ENCODE results near the gene FRAS1.

Gene FRAS1

GRCh38 chr4:78370631-78371372, 313.7 kb downstream of the FRAS1 start:
- DNase-seq (ENCODE audit: low spot score): no peak

DNA sequence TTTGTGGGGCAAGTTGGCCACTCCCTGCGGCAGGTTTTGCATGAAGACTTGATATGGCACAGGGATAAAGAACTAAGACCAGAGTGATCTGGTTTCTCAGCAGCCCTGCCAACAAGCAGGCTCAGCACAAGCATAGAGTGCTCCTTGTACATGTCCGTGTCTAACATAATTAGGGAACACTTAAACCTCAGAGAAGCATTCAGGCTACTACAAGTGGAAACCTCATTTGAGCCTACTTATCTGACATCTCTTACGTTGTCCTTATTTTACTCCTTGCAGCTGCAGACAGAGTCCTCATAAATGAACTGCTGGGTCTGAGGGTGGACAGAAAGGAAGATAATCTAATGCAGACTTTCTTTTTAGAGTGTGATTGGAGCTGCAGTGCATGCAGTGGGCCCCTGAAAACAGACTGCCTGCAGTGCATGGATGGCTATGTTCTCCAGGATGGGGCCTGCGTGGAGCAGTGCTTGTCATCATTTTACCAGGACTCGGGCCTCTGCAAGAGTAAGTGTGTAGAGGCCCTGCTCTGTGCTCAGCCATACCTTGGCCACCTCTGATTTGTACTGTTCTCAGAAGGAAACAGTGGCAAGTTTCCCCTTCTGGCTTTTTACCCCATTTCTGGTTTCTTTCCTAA, 315.3 kb downstream of the FRAS1 start:
- DNase-seq (ENCODE audit: low spot score): no peak

DNA sequence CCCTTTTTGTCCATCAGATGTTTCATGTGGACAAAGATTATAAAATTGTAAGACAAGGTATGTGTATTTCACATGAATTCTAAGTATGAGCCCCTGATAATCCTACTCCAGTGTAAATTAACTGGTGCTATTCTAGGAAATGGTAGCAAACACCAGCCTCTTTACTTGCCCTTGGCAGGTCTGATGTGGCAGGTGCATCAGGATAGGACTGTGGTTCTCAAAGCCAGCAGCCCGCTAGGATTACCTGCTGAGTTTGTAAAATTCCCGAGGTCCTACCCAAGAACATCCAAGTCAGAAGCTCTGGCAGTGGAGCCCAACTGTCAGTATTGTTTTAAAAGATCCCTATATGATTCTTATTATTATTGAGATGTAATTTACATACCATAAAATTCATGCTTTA, 320.4 kb downstream of the FRAS1 start:
- DNase-seq (ENCODE audit: low spot score): no peak

- DNase-seq (ENCODE audit: low spot score): no peak
Observed at GRCh38 chr4:78379040-78379439, 321.9 kb downstream of the FRAS1 start.

- no peak for DNase-seq (ENCODE audit: low spot score)
Observed at GRCh38 chr4:78379991-78380729, 323.0 kb downstream of the FRAS1 start.

- no peak for DNase-seq (ENCODE audit: low spot score)
Observed at GRCh38 chr4:78386679-78387078, 329.6 kb downstream of the FRAS1 start.

- DNase-seq (ENCODE audit: low spot score): no peak
Observed at GRCh38 chr4:78395642-78396041, 338.5 kb downstream of the FRAS1 start.

GRCh38 chr4:78396613-78397291, 339.6 kb downstream of the FRAS1 start:
- DNase-seq (ENCODE audit: low spot score): no peak

DNA sequence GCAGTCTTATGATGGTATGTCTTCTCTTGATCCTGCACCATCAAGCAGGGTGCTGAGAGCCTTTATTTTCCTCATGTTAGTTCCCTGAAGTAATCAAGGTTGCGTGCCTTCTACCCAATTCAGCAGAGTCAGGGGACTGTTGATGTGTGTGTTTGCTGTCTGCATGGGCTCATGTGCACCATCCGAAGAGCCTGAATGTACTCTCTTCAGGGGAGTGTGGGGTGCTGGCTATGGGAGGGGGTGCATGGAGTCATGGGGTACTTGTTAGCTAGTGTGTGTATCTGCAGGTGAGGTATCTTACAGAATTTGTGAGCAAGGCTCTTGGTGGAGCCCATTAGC, 340.1 kb downstream of the FRAS1 start:
- no peak for DNase-seq (ENCODE audit: low spot score)

DNA sequence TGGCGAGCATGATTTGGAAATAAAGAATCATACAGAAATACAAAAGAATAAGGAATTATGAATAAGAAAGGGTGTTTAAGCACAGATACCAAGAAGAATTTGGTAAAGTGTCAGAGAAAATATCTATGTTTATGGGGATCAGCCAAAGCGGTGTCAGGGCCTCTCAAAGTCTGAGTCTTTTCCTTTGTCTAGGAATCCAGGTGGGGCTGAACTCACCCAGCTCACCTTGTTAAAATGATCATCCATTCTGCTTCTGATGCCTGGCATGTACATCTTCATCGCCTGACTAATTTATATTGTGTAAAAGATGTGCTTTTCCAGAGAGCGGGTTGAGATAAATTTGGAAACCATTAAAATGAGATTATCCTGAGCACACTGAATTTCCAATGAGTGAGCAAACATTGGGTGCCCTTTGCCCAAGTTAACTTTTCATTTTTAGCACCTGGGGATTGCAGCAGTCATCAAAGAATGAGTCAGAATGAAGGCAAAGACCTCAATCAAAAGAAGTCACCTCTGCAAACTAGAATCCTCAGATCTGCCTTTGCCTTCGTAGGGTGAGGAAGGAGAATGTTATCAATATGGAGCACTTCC, 352.6 kb downstream of the FRAS1 start:
- DNase-seq (ENCODE audit: low spot score): no peak

GRCh38 chr4:78410225-78410624, 353.1 kb downstream of the FRAS1 start:
- no peak for DNase-seq (ENCODE audit: low spot score)

DNA sequence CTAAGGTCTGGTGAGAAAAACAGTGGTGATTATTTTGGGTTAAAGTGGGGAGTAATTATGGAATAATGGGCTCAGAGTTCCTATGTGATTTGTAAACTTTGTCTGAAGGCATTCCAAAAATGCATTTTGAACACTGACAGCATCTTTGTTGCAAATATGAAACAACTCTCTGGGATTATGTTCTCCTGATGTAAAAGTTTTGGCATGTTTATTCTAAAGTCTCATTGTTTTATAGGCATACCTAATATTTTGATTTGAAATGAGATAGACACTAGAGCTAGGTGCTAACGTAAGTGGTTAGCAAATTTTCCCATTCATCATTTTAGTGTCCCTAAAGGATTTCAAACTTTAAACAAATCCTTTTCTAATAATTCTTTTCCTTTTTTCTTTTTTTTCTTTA, 353.6 kb downstream of the FRAS1 start:
- no peak for DNase-seq (ENCODE audit: low spot score)

- no peak for DNase-seq (ENCODE audit: low spot score)
Observed at GRCh38 chr4:78414116-78414515, 357.0 kb downstream of the FRAS1 start.

DNA sequence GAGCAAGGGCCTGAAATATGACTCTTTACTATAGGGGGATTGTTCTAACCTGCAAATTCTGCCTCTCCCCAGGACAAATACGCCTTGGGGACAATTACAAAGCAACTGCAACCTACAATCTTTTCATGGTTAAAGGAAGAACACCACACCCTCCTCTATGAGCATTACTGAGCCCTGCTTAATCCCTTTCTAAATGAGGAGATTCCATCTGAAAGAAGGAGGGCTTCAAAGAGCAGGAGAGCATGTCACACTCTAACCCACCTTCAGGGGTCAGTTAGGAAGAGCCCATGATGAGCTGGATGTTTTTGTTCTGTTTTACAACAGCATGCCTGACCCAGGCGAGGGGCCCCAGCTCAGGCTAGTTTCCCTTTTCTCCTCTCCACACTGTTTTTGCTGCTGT, 360.5 kb downstream of the FRAS1 start:
- no peak for DNase-seq (ENCODE audit: low spot score)

- no peak for DNase-seq (ENCODE audit: low spot score)
Observed at GRCh38 chr4:78418406-78418805, 361.3 kb downstream of the FRAS1 start.

GRCh38 chr4:78423790-78424189, 366.7 kb downstream of the FRAS1 start:
- DNase-seq (ENCODE audit: low spot score): no peak

GRCh38 chr4:78424461-78424860, 367.3 kb downstream of the FRAS1 start:
- no peak for DNase-seq (ENCODE audit: low spot score)

DNA sequence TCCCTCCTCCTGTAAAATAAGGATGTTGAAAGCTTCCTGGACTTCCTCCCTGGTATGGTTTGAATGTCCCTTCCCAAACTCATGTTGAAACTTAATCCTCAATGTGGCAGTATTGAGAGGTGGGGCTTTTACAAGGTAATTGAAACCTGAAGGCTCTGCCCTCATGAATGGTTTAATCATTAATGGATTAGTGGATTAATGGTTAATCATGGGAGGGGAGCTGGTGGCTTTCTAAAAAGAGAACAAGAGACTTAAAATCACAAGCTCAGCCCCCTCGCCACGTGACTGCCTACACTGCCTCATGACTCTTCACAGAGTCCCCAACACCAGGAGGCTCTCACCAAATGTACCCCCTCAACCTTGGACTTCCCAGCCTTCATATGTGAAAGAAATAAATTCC, 369.8 kb downstream of the FRAS1 start:
- no peak for DNase-seq (ENCODE audit: low spot score)

DNA sequence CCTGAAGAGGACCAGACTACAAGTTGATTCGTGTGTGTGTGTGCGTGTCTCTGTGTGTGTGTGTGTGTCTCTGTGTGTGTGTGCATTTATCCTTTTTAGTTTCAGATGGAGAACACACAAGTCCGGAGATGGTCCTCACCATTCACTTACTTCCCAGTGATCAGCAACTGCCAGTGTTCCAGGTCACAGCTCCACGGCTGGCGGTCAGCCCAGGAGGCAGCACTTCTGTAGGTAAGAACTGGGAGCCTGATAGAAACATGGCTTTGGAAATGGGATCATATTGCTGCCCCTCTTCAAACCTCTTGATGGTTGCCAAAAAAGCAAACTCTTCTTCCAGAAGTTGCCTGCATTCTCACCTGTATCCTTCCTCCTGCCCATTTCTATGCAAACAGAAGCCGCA, 371.9 kb downstream of the FRAS1 start:
- DNase-seq (ENCODE audit: low spot score): no peak

- DNase-seq (ENCODE audit: low spot score): no peak
Observed at GRCh38 chr4:78432896-78433295, 375.8 kb downstream of the FRAS1 start.

DNA sequence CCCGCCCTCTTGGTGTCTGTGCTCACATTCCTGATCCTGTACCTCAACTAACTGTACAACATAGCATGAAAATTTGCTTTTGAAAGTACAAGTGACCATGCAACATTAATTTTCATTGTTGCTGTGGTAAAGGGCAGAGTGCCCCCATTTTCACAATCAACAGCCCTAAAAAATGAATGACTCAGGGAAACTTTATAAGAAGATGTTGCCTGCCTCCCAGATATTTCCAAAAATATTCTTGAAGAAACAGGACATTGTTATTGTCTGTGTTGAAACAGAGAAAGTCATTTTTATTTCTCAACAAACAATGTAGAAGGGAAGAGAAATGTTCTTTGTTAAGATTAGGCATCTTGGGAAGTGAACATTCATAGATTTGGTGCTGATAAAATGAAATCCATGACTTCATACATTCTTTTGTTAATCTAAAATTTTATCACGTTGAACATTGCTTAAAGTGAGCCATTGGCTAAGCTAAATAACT, 380.5 kb downstream of the FRAS1 start:
- DNase-seq (ENCODE audit: low spot score): no peak

DNA sequence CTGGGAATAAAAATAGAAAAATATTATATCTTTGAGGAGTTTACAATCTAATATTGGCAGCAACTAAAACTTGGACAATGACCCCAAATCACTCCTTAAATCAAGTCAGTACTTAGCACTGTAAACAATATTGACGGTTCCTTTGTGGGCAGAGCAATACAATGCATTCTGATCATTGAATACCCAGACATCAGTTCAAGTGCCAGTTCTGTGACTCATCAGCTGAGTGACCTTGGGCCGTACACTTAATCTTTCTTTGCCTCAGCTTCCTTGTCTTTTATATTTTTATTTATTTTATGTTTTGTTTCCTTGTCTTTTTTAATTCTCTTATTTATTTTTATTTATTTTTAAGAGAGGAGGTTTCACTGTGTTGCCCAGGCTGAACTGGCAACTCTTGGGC, 382.2 kb downstream of the FRAS1 start:
- DNase-seq (ENCODE audit: low spot score): no peak
